HepG2 (cell line): ENCODE measurements around the gene ALDH1L2. TPM values are rescaled to one million over a fixed set of nuclear protein-coding genes. Genes with fewer than 3 reads are reported as not detected.

Source experiments
- ATAD3A ChIP-seq: sonication (generic); formaldehyde crosslinking; IDR thresholded peaks from 2 replicates; pipeline ENCODE4 v1.4.0; 2020; ENCODE audit warnings: missing genetic modification reagents
- MEF2D ChIP-seq: sonication (generic); formaldehyde crosslinking; IDR thresholded peaks from 2 replicates; pipeline ENCODE4 v1.5.1; 2020; ENCODE audit warnings: mild to moderate bottlenecking, missing genetic modification reagents
- NRL ChIP-seq: sonication (generic); formaldehyde crosslinking; IDR thresholded peaks from 2 replicates; pipeline ENCODE4 v1.5.0; 2020; ENCODE audit warnings: missing genetic modification reagents, mild to moderate bottlenecking, moderate library complexity, borderline replicate concordance
- POGZ ChIP-seq: sonication (generic); formaldehyde crosslinking; IDR thresholded peaks from 2 replicates; pipeline ENCODE4 v1.4.0; 2020; ENCODE audit warnings: mild to moderate bottlenecking, missing genetic modification reagents
- ZFP37 ChIP-seq: sonication (generic); formaldehyde crosslinking; IDR thresholded peaks from 2 replicates; pipeline ENCODE4 v1.4.0; 2020; ENCODE audit warnings: missing genetic modification reagents, borderline replicate concordance
- ZKSCAN8 ChIP-seq: IDR thresholded peaks from 2 replicates; pipeline ENCODE4 v1.6.1; 2016; ENCODE audit warnings: borderline replicate concordance, missing genetic modification reagents, missing compliant biosample characterization
- ZMYM2 ChIP-seq: sonication (generic); formaldehyde crosslinking; IDR thresholded peaks from 2 replicates; pipeline ENCODE4 v1.8.0; 2022; ENCODE audit warnings: mild to moderate bottlenecking, missing genetic modification reagents
- ZNF451 ChIP-seq: sonication (generic); formaldehyde crosslinking; IDR thresholded peaks from 2 replicates; pipeline ENCODE4 v1.5.0; 2020; ENCODE audit warnings: mild to moderate bottlenecking, missing genetic modification reagents
- ZNF747 ChIP-seq: sonication (generic); formaldehyde crosslinking; IDR thresholded peaks from 2 replicates; pipeline ENCODE4 v1.8.1; 2023; ENCODE audit warnings: missing genetic modification reagents, mild to moderate bottlenecking, borderline replicate concordance
- polyA plus RNA-seq, 8 experiments: library from polyadenylated mRNA; depleted of rRNA in 3 of 8; stranded (reverse) in 7 of 8; unstranded in 1 of 8; fragments of >200 nt; fragmentation: Illumina TruSeq in 4 of 8; extraction: Trizol in 4 of 8; gene quantifications; 2 replicates each; pipeline versions ENCODE4 v1.2.1 to v1.2.3, GENCODE V29; 2011 to 2016; ENCODE audit warnings: low read depth in 4 of 8, missing spikeins in 1 of 8, mixed read lengths in 1 of 8; ENCODE audit not compliant: insufficient read depth in 1 of 8
- total RNA-seq, 5 experiments: library from RNA; depleted of rRNA; stranded (reverse); fragments of >200 nt; fragmentation: Illumina TruSeq; extraction: Trizol; gene quantifications; 2 replicates each; pipeline ENCODE4 v1.2.3, GENCODE V29; 2016; ENCODE audit warnings: low read depth in 1 of 5
- TF ChIP-seq, protein P1 (sequence below): sonication (generic); formaldehyde crosslinking; IDR thresholded peaks from 2 replicates; pipeline ENCODE4 v1.4.0; 2020; ENCODE audit warnings: mild to moderate bottlenecking, missing genetic modification reagents
- TF ChIP-seq, protein P2 (sequence below), 2 experiments: sonication (generic) in 1 of 2; formaldehyde crosslinking in 1 of 2; IDR thresholded peaks; 2 replicates each; pipeline versions ENCODE4 v1.4.0 to v1.6.1; 2018 to 2020; ENCODE audit warnings: missing genetic modification reagents in 2 of 2, borderline replicate concordance in 1 of 2, low read depth in 1 of 2, mild to moderate bottlenecking in 1 of 2, missing biosample characterization in 1 of 2
- TF ChIP-seq, protein P3 (sequence below): sonication (generic); formaldehyde crosslinking; IDR thresholded peaks from 2 replicates; pipeline ENCODE4 v1.4.0; 2020; ENCODE audit warnings: missing genetic modification reagents
- TF ChIP-seq, protein P4 (sequence below): sonication (generic); formaldehyde crosslinking; IDR thresholded peaks from 2 replicates; pipeline ENCODE4 v1.4.0; 2020; ENCODE audit warnings: mild to moderate bottlenecking, missing genetic modification reagents, borderline replicate concordance
- TF ChIP-seq, protein P5 (sequence below): sonication (generic); formaldehyde crosslinking; IDR thresholded peaks from 2 replicates; pipeline ENCODE4 v1.4.0; 2020; ENCODE audit warnings: missing genetic modification reagents

Gene ALDH1L2
- total and polyA plus RNA-seq, 2 of the 13 experiments (the other 11 are each of a cell fraction or from before 2014, with no cell fraction given): 0.40 to 4.6 TPM

GRCh38 chr12:104986022-104986941, 98.0 kb downstream of the ALDH1L2 start, which contains the start of gene NOPCHAP1 (continued):
- TF ChIP-seq, protein P1, sequence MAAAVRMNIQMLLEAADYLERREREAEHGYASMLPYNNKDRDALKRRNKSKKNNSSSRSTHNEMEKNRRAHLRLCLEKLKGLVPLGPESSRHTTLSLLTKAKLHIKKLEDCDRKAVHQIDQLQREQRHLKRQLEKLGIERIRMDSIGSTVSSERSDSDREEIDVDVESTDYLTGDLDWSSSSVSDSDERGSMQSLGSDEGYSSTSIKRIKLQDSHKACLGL (CRISPR knock-in tag): peak; percentile 72; the same call in 1 of the 2 replicates
- TF ChIP-seq ZMYM2 (CRISPR knock-in tag) (no peak), NRL (CRISPR knock-in tag) (peak; percentile 43; the same call in 1 of the 2 replicates), ZNF747 (no peak), ZKSCAN8 (CRISPR knock-in tag) (no peak), ZNF451 (CRISPR knock-in tag) (no peak), POGZ (CRISPR knock-in tag) (peak; percentile 77), MEF2D (no peak), ZFP37 (no peak), ATAD3A (CRISPR knock-in tag) (no peak)
- TF ChIP-seq, protein P2, sequence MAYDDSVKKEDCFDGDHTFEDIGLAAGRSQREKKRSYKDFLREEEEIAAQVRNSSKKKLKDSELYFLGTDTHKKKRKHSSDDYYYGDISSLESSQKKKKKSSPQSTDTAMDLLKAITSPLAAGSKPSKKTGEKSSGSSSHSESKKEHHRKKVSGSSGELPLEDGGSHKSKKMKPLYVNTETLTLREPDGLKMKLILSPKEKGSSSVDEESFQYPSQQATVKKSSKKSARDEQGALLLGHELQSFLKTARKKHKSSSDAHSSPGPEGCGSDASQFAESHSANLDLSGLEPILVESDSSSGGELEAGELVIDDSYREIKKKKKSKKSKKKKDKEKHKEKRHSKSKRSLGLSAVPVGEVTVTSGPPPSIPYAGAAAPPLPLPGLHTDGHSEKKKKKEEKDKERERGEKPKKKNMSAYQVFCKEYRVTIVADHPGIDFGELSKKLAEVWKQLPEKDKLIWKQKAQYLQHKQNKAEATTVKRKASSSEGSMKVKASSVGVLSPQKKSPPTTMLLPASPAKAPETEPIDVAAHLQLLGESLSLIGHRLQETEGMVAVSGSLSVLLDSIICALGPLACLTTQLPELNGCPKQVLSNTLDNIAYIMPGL (CRISPR knock-in tag; IDR thresholded peaks at IDR 0.05; ENCODE audit: borderline replicate concordance in 1 of 2, low read depth in 1 of 2): peak in 1 of 2 experiments; percentile 23; a peak in 1 of 4 replicates
- TF ChIP-seq, protein P3, sequence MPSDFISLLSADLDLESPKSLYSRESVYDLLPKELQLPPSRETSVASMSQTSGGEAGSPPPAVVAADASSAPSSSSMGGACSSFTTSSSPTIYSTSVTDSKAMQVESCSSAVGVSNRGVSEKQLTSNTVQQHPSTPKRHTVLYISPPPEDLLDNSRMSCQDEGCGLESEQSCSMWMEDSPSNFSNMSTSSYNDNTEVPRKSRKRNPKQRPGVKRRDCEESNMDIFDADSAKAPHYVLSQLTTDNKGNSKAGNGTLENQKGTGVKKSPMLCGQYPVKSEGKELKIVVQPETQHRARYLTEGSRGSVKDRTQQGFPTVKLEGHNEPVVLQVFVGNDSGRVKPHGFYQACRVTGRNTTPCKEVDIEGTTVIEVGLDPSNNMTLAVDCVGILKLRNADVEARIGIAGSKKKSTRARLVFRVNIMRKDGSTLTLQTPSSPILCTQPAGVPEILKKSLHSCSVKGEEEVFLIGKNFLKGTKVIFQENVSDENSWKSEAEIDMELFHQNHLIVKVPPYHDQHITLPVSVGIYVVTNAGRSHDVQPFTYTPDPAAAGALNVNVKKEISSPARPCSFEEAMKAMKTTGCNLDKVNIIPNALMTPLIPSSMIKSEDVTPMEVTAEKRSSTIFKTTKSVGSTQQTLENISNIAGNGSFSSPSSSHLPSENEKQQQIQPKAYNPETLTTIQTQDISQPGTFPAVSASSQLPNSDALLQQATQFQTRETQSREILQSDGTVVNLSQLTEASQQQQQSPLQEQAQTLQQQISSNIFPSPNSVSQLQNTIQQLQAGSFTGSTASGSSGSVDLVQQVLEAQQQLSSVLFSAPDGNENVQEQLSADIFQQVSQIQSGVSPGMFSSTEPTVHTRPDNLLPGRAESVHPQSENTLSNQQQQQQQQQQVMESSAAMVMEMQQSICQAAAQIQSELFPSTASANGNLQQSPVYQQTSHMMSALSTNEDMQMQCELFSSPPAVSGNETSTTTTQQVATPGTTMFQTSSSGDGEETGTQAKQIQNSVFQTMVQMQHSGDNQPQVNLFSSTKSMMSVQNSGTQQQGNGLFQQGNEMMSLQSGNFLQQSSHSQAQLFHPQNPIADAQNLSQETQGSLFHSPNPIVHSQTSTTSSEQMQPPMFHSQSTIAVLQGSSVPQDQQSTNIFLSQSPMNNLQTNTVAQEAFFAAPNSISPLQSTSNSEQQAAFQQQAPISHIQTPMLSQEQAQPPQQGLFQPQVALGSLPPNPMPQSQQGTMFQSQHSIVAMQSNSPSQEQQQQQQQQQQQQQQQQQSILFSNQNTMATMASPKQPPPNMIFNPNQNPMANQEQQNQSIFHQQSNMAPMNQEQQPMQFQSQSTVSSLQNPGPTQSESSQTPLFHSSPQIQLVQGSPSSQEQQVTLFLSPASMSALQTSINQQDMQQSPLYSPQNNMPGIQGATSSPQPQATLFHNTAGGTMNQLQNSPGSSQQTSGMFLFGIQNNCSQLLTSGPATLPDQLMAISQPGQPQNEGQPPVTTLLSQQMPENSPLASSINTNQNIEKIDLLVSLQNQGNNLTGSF (CRISPR knock-in tag): no peak
- TF ChIP-seq, protein P4, sequence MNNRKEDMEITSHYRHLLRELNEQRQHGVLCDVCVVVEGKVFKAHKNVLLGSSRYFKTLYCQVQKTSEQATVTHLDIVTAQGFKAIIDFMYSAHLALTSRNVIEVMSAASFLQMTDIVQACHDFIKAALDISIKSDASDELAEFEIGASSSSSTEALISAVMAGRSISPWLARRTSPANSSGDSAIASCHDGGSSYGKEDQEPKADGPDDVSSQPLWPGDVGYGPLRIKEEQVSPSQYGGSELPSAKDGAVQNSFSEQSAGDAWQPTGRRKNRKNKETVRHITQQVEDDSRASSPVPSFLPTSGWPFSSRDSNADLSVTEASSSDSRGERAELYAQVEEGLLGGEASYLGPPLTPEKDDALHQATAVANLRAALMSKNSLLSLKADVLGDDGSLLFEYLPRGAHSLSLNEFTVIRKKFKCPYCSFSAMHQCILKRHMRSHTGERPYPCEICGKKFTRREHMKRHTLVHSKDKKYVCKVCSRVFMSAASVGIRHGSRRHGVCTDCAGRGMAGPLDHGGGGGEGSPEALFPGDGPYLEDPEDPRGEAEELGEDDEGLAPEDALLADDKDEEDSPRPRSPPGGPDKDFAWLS (CRISPR knock-in tag): no peak
- TF ChIP-seq, protein P5, sequence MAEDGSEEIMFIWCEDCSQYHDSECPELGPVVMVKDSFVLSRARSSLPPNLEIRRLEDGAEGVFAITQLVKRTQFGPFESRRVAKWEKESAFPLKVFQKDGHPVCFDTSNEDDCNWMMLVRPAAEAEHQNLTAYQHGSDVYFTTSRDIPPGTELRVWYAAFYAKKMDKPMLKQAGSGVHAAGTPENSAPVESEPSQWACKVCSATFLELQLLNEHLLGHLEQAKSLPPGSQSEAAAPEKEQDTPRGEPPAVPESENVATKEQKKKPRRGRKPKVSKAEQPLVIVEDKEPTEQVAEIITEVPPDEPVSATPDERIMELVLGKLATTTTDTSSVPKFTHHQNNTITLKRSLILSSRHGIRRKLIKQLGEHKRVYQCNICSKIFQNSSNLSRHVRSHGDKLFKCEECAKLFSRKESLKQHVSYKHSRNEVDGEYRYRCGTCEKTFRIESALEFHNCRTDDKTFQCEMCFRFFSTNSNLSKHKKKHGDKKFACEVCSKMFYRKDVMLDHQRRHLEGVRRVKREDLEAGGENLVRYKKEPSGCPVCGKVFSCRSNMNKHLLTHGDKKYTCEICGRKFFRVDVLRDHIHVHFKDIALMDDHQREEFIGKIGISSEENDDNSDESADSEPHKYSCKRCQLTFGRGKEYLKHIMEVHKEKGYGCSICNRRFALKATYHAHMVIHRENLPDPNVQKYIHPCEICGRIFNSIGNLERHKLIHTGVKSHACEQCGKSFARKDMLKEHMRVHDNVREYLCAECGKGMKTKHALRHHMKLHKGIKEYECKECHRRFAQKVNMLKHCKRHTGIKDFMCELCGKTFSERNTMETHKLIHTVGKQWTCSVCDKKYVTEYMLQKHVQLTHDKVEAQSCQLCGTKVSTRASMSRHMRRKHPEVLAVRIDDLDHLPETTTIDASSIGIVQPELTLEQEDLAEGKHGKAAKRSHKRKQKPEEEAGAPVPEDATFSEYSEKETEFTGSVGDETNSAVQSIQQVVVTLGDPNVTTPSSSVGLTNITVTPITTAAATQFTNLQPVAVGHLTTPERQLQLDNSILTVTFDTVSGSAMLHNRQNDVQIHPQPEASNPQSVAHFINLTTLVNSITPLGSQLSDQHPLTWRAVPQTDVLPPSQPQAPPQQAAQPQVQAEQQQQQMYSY (CRISPR knock-in tag): no peak
